HepG2 (cell line): ENCODE measurements around the gene RPL18. TPM values are rescaled to one million over a fixed set of nuclear protein-coding genes. Genes with fewer than 3 reads are reported as not detected.

Experiments used
- ATAC-seq: fragments of 200-7000 bp; cut with Tn5 transposase; 3 replicates; pipeline ENCODE4 v1.9.1; 2020; ENCODE audit warnings: mild to moderate bottlenecking, moderate library complexity
- BruUV-seq: library from RNA; stranded (reverse); fragments of 400-500 nt; replicated peaks from 2 replicates; lab custom pipeline; 2021; lab: Mats Ljungman, UMichigan
- CTCF ChIA-PET: fragments of 300-600 bp; formaldehyde crosslinking; extraction: SDS; loops from one replicate; lab custom pipeline; 2021; ENCODE audit warnings: low total read pairs, inconsistent platforms, low intra/inter-chr PET ratio; lab: Yijun Ruan, JAX
- POLR2A ChIA-PET: fragments of 350-600 bp; sonication (Branson Sonifier 250); formaldehyde crosslinking; loops from one replicate; lab custom pipeline; 2020; ENCODE audit warnings: antibody characterized with exemption, inconsistent platforms; lab: Yijun Ruan, JAX
- DNase-seq: peaks from one replicate; pipeline ENCODE4 v3.0.0-alpha.2; 2015; ENCODE audit warnings: low spot score
- FAIRE-seq: peaks from 3 replicates; lab custom pipeline; 2011; peaks lifted over from hg19 to GRCh38; lab: Jason Lieb, UNC
- H2AFZ ChIP-seq: one replicate; pipeline ENCODE4 v1.6.1; 2011; ENCODE audit warnings: low read length, inconsistent platforms
- H3K27ac ChIP-seq: fragments of 300-600 bp; 3 replicates; pipeline ENCODE4 v1.8.0; 2011; ENCODE audit warnings: mixed run types, mild to moderate bottlenecking, mixed read lengths, low read length, inconsistent platforms; ENCODE audit not compliant: insufficient read depth; ENCODE audit errors: extremely low read length
- H3K27me3 ChIP-seq, 2 experiments: fragments of 200-600 bp in 1 of 2; 2 replicates in 1 of 2; 3 replicates in 1 of 2; pipeline versions ENCODE4 v1.6.0 to v1.8.0; 2011; ENCODE audit warnings: low read length in 2 of 2, mild to moderate bottlenecking in 2 of 2, moderate library complexity in 2 of 2, inconsistent platforms in 1 of 2; ENCODE audit not compliant: insufficient read depth in 2 of 2, control insufficient read depth in 1 of 2
- H3K36me3 ChIP-seq, 2 experiments: fragments of 200-600 bp in 1 of 2; replicated peaks in 1 of 2; 2 replicates in 1 of 2; 3 replicates in 1 of 2; pipeline versions ENCODE4 v1.5.1 to v1.8.0; 2011; ENCODE audit warnings: low read length in 2 of 2, inconsistent platforms in 1 of 2; ENCODE audit not compliant: insufficient read depth in 2 of 2, control insufficient read depth in 1 of 2
- H3K4me1 ChIP-seq: 2 replicates; pipeline ENCODE4 v1.5.1; 2012; ENCODE audit warnings: low read length, inconsistent platforms; ENCODE audit not compliant: insufficient read depth
- H3K4me2 ChIP-seq: 2 replicates; pipeline ENCODE4 v1.6.0; 2011; ENCODE audit warnings: low read depth, low read length, inconsistent platforms
- H3K4me3 ChIP-seq, 3 experiments: fragments of 200-600 bp in 1 of 3; sonication (generic), shearing (Covaris generic) in 1 of 3; replicated peaks in 1 of 3; 2 replicates each; pipeline ENCODE4 v1.5.1; 2011 to 2016; ENCODE audit warnings: low read length in 3 of 3, inconsistent platforms in 2 of 3, low read depth in 2 of 3, mild to moderate bottlenecking in 2 of 3, control low read depth in 1 of 3, mixed read lengths in 1 of 3; ENCODE audit not compliant: insufficient read depth in 1 of 3
- H3K79me2 ChIP-seq: one replicate; pipeline ENCODE4 v1.6.1; 2011; ENCODE audit warnings: low read length, inconsistent platforms; ENCODE audit not compliant: insufficient read depth
- H3K9ac ChIP-seq: 2 replicates; pipeline ENCODE4 v1.6.0; 2011; ENCODE audit warnings: mild to moderate bottlenecking, low read depth, low read length, inconsistent platforms; ENCODE audit not compliant: insufficient read depth
- H3K9me3 ChIP-seq: 2 replicates; pipeline ENCODE4 v1.5.1; 2012; ENCODE audit warnings: mild to moderate bottlenecking, low read length
- H4K20me1 ChIP-seq: 2 replicates; pipeline ENCODE4 v1.6.0; 2011; ENCODE audit warnings: inconsistent platforms, mild to moderate bottlenecking, low read length, moderate library complexity; ENCODE audit not compliant: insufficient read depth
- ATF7 ChIP-seq, 2 experiments: fragments of 450-650 bp in 1 of 2; sonication (generic) in 1 of 2; formaldehyde crosslinking in 1 of 2; IDR thresholded peaks; 2 replicates each; pipeline versions ENCODE4 v1.4.0 to v1.6.1; 2016 to 2020; ENCODE audit warnings: antibody characterized with exemption in 1 of 2, mild to moderate bottlenecking in 1 of 2, missing genetic modification reagents in 1 of 2
- HDAC6 ChIP-seq: fragments of 200-600 bp; sonication (generic); IDR thresholded peaks from 2 replicates; pipeline ENCODE4 v1.7.0; 2017; ENCODE audit warnings: mild to moderate bottlenecking, antibody characterized with exemption, low read length, low read depth
- MEIS2 ChIP-seq: sonication (generic); formaldehyde crosslinking; IDR thresholded peaks from 2 replicates; pipeline ENCODE4 v1.9.0; 2021; ENCODE audit warnings: mild to moderate bottlenecking, missing genetic modification reagents
- MYNN ChIP-seq: sonication (generic); formaldehyde crosslinking; IDR thresholded peaks from 2 replicates; pipeline ENCODE4 v1.4.0; 2020; ENCODE audit warnings: mild to moderate bottlenecking, low read depth, missing genetic modification reagents
- NFIC ChIP-seq: IDR thresholded peaks from 2 replicates; pipeline ENCODE4 v1.6.1; 2012; ENCODE audit warnings: mild to moderate bottlenecking, low read length, inconsistent platforms
- NR2F6 ChIP-seq, 2 experiments: IDR thresholded peaks; 2 replicates each; pipeline ENCODE4 v1.6.1; 2016; ENCODE audit warnings: antibody characterized with exemption in 1 of 2, mild to moderate bottlenecking in 1 of 2
- PHF8 ChIP-seq: sonication (generic); formaldehyde crosslinking; IDR thresholded peaks from 2 replicates; pipeline ENCODE4 v1.5.0; 2020; ENCODE audit warnings: missing genetic modification reagents
- SMC3 ChIP-seq: IDR thresholded peaks from 2 replicates; pipeline ENCODE4 v1.6.1; 2011; ENCODE audit warnings: low read length, improper control_type of control experiment
- STAG1 ChIP-seq: sonication (generic); formaldehyde crosslinking; IDR thresholded peaks from 2 replicates; pipeline ENCODE4 v1.4.0; 2020; ENCODE audit warnings: missing genetic modification reagents
- TBX2 ChIP-seq: sonication (generic); formaldehyde crosslinking; IDR thresholded peaks from 2 replicates; pipeline ENCODE4 v1.5.0; 2020; ENCODE audit warnings: missing genetic modification reagents, mild to moderate bottlenecking, borderline replicate concordance
- XRCC5 ChIP-seq: fragments of 200-400 bp; formaldehyde crosslinking; optimal IDR thresholded peaks from 2 replicates; pipeline ENCODE3; 2017; ENCODE audit warnings: mild to moderate bottlenecking, low read length
- ZBTB20 ChIP-seq: sonication (generic); formaldehyde crosslinking; IDR thresholded peaks from 2 replicates; pipeline ENCODE4 v1.8.1; 2023; ENCODE audit warnings: missing genetic modification reagents, low read depth, mild to moderate bottlenecking, borderline replicate concordance
- ZMYM3 ChIP-seq: sonication (generic); formaldehyde crosslinking; IDR thresholded peaks from 2 replicates; pipeline ENCODE4 v1.5.1; 2020; ENCODE audit warnings: mild to moderate bottlenecking, missing genetic modification reagents
- ZNF143 ChIP-seq: sonication (generic); formaldehyde crosslinking; IDR thresholded peaks from 2 replicates; pipeline ENCODE4 v1.4.0; 2020; ENCODE audit warnings: missing genetic modification reagents
- ZNF207 ChIP-seq: fragments of 450-650 bp; IDR thresholded peaks from 2 replicates; pipeline ENCODE4 v1.6.1; 2016; ENCODE audit warnings: antibody characterized with exemption, borderline replicate concordance
- ZNF343 ChIP-seq: sonication (generic); formaldehyde crosslinking; IDR thresholded peaks from 2 replicates; pipeline ENCODE4 v1.4.0; 2020; ENCODE audit warnings: mild to moderate bottlenecking, missing genetic modification reagents
- ZNF713 ChIP-seq: sonication (generic); formaldehyde crosslinking; IDR thresholded peaks from 2 replicates; pipeline ENCODE4 v1.4.0; 2020; ENCODE audit warnings: mild to moderate bottlenecking, missing genetic modification reagents
- ZNF883 ChIP-seq: sonication (generic); formaldehyde crosslinking; IDR thresholded peaks from 2 replicates; pipeline ENCODE4 v1.5.1; 2020; ENCODE audit warnings: mild to moderate bottlenecking, missing genetic modification reagents; ENCODE audit errors: not compliant biosample characterization
- WGBS: methylation state at CpG from one replicate; pipeline ENCODE4 v1.1.6; 2017; ENCODE audit warnings: low lambda C conversion rate; 5-methylcytosine and 5-hydroxymethylcytosine counted together
- in situ Hi-C: cut with HindIII; loops from 2 replicates; pipeline ENCODE4 v1.10.0; 2017; ENCODE audit warnings: low pct_unique_long_range_greater_than_20kb; ENCODE audit not compliant: extremely low pct_ligation_motif_present
- intact Hi-C: fragments of 100-400 bp; cut with micrococcal nuclease; formaldehyde crosslinking; loops from one replicate; pipeline ENCODE4 v1.10.0; 2022; ENCODE audit not compliant: unreplicated experiment
- polyA plus RNA-seq, 8 experiments: library from polyadenylated mRNA; depleted of rRNA in 3 of 8; stranded (reverse) in 7 of 8; unstranded in 1 of 8; fragments of >200 nt; fragmentation: Illumina TruSeq in 4 of 8; extraction: Trizol in 4 of 8; gene quantifications; 2 replicates each; pipeline versions ENCODE4 v1.2.1 to v1.2.3, GENCODE V29; 2011 to 2016; ENCODE audit warnings: low read depth in 4 of 8, missing spikeins in 1 of 8, mixed read lengths in 1 of 8; ENCODE audit not compliant: insufficient read depth in 1 of 8
- total RNA-seq, 5 experiments: library from RNA; depleted of rRNA; stranded (reverse); fragments of >200 nt; fragmentation: Illumina TruSeq; extraction: Trizol; gene quantifications; 2 replicates each; pipeline ENCODE4 v1.2.3, GENCODE V29; 2016; ENCODE audit warnings: low read depth in 1 of 5
- TF ChIP-seq, protein P1 (sequence below): sonication (generic); formaldehyde crosslinking; IDR thresholded peaks from 2 replicates; pipeline ENCODE4 v1.8.1; 2023; ENCODE audit warnings: mild to moderate bottlenecking, missing genetic modification reagents, borderline replicate concordance
- TF ChIP-seq, protein P2 (sequence below), 2 experiments: sonication (generic) in 1 of 2; formaldehyde crosslinking in 1 of 2; IDR thresholded peaks; 2 replicates each; pipeline versions ENCODE4 v1.5.1 to v1.6.1; 2011 to 2020; ENCODE audit warnings: borderline replicate concordance in 1 of 2, low read depth in 1 of 2, low read length in 1 of 2, mild to moderate bottlenecking in 1 of 2, missing genetic modification reagents in 1 of 2, moderate library complexity in 1 of 2
- TF ChIP-seq, protein P3 (sequence below): sonication (generic); formaldehyde crosslinking; IDR thresholded peaks from 2 replicates; pipeline ENCODE4 v1.4.0; 2020; ENCODE audit warnings: missing genetic modification reagents

Gene RPL18
- total and polyA plus RNA-seq, 2 of the 13 experiments (the other 11 are each of a cell fraction or from before 2014, with no cell fraction given): 1,485 to 1,639 TPM

DNA sequence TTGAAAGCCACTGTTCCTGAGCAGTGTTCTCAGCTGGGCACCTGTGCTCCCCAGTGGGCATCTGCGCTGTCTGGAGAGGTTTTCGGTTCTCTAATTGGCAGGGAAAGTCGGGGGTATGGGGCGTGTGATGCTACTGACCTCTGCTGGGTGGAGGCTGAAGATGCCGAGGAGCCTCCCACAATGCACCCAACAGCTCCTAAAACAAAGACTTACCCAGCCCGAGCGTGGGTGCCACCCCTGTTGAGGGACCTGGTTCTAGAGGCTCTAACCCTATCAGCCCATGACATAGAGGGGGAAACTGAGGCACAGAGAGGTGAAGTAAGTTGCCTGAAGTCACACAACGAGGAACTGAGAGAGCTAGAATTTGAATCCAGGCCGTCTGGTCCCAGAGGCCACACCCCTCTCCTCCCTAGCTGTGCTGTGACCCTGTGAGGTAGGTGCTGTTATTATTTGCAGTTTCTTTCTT is 10.1 kb downstream of the RPL18 start:
- no peaks in the 10 kb centered on the region for H3K79me2 ChIP-seq
- FAIRE-seq: peak; percentile 61
- CTCF ChIA-PET: interaction anchor here (0.7 to 2.1 kb wide), 4 partner anchors 18 to 288 kb away, joined by 3 to 10 read pairs (median 4); no protein-coding TSS in a partner anchor
- WGBS: 8% methylated on average over 6 of the region's 9 CpGs
- no peaks in the 10 kb centered on the region; a peak in 1 of 5 replicates for H3K27me3 ChIP-seq
- H4K20me1 ChIP-seq: no peaks in the 10 kb centered on the region
- H3K4me1 ChIP-seq: peaks cover 21% of the 10 kb centered on the region
- peak; percentile 42 for DNase-seq
- H2AFZ ChIP-seq: peak overlapping the region; percentile 96
- no TSS peak for BruUV-seq
- no peak overlapping the region for H3K27ac ChIP-seq
- POLR2A ChIA-PET: interaction anchor here (0.7 to 1.8 kb wide), 8 partner anchors 8 to 218 kb away, joined by 3 to 28 read pairs (median 3); partner anchors contain the start of genes KDELR1, RPL18 and SPHK2
- intact Hi-C loops: no loop called here
- peak overlapping the region in 1 of 3 experiments; percentile 56; a peak in 2 of 6 replicates for H3K4me3 ChIP-seq
- H3K36me3 ChIP-seq: no peaks in the 10 kb centered on the region
- in situ Hi-C loops: no loop called here
- H3K9me3 ChIP-seq: no peaks in the 10 kb centered on the region
- ATAC-seq: peak; percentile 52
- peak overlapping the region; percentile 86 for H3K4me2 ChIP-seq
- no peak overlapping the region; the same call in 1 of the 2 replicates for H3K9ac ChIP-seq
- TF ChIP-seq TBX2 (CRISPR knock-in tag): peak; percentile 41; the same call in 1 of the 2 replicates
- TF ChIP-seq ZBTB20 (CRISPR knock-in tag): peak; percentile 20; the same call in 1 of the 2 replicates
- no peak for TF ChIP-seq NFIC
- TF ChIP-seq PHF8 (CRISPR knock-in tag): no peak
- peak; percentile 49 for TF ChIP-seq SMC3
- TF ChIP-seq MEIS2: no peak
- TF ChIP-seq HDAC6: no peak
- no peak for TF ChIP-seq NR2F6 (IDR thresholded peaks at IDR 0.05)
- TF ChIP-seq NR2F6 (CRISPR knock-in tag; IDR thresholded peaks at IDR 0.05): peak; percentile 28; the same call in 1 of the 2 replicates
- TF ChIP-seq STAG1 (CRISPR knock-in tag): peak; percentile 87
- TF ChIP-seq ZNF343: no peak
- no peak for TF ChIP-seq MYNN (CRISPR knock-in tag)
- TF ChIP-seq ZNF143 (CRISPR knock-in tag): peak; percentile 49; the same call in 1 of the 2 replicates
- TF ChIP-seq ZNF883 (CRISPR knock-in tag): no peak
- no peak for TF ChIP-seq ATF7 (IDR thresholded peaks at IDR 0.05)
- no peak for TF ChIP-seq ATF7 (CRISPR knock-in tag; IDR thresholded peaks at IDR 0.05)
- TF ChIP-seq, protein P1, sequence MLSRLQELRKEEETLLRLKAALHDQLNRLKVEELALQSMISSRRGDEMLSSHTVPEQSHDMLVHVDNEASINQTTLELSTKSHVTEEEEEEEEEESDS (CRISPR knock-in tag): peak; percentile 30; the same call in 1 of the 2 replicates
- TF ChIP-seq, protein P2, sequence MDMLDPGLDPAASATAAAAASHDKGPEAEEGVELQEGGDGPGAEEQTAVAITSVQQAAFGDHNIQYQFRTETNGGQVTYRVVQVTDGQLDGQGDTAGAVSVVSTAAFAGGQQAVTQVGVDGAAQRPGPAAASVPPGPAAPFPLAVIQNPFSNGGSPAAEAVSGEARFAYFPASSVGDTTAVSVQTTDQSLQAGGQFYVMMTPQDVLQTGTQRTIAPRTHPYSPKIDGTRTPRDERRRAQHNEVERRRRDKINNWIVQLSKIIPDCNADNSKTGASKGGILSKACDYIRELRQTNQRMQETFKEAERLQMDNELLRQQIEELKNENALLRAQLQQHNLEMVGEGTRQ (IDR thresholded peaks at IDR 0.05; ENCODE audit: low read depth, low read length): no peak
- TF ChIP-seq, protein P2 (CRISPR knock-in tag; IDR thresholded peaks at IDR 0.05; ENCODE audit: borderline replicate concordance): no peak
- TF ChIP-seq XRCC5: peak; percentile 53
- TF ChIP-seq, protein P3, sequence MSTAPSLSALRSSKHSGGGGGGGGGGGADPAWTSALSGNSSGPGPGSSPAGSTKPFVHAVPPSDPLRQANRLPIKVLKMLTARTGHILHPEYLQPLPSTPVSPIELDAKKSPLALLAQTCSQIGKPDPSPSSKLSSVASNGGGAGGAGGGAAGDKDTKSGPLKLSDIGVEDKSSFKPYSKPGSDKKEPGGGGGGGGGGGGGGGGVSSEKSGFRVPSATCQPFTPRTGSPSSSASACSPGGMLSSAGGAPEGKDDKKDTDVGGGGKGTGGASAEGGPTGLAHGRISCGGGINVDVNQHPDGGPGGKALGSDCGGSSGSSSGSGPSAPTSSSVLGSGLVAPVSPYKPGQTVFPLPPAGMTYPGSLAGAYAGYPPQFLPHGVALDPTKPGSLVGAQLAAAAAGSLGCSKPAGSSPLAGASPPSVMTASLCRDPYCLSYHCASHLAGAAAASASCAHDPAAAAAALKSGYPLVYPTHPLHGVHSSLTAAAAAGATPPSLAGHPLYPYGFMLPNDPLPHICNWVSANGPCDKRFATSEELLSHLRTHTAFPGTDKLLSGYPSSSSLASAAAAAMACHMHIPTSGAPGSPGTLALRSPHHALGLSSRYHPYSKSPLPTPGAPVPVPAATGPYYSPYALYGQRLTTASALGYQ (CRISPR knock-in tag): no peak
- no peak for TF ChIP-seq ZMYM3 (CRISPR knock-in tag)
- TF ChIP-seq ZNF207: no peak
- TF ChIP-seq ZNF713 (CRISPR knock-in tag): no peak
